Measurements from ENCODE around the gene INPP5K. TPM values are rescaled to one million over a fixed set of nuclear protein-coding genes. Genes with fewer than 3 reads are reported as not detected.

INPP5K gene
- total RNA-seq, 1 donor from 2014 or later = 50.7 TPM

DNA sequence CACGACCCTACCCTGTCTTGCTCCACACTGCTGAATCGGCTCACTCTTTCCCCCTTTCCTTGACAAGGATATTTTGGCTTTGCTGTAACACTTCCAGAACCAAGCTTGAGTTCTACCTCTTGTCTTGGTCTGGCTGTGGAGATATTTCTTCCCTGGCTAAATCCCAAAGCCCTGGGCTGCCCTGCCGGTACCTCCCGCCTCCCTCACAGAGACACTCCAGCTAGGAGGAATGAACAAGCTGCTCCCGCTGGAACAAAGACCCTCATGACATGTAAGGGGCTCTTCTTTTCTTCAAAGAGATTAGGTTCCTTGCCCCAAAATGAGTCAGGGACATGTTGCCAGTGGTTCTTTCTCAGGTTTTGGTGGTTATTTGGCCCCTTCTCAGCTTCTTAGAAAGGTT lies 10.8 kb downstream of the INPP5K start:
- DNase-seq = no peak

DNA sequence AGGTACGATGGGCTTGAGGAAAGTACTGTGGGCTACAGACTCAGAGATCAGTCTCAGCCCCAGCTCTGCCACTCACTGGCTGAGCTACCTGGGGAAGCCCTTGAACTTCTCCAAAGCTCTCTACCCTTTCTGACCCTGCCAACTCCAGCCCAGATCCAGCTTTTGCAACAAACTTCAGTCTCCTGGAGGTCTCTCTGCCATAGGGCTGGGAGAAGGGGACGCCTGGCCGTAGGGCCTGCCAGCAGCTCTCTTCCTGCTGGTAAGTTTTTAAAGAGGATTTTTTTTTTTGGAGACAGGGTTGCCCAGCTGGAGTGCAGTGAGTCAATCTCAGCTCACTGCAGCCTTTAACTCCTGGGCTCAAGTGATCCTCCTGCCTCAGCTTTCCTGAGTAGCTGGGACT lies 11.5 kb downstream of the INPP5K start:
- no peak for DNase-seq

DNA sequence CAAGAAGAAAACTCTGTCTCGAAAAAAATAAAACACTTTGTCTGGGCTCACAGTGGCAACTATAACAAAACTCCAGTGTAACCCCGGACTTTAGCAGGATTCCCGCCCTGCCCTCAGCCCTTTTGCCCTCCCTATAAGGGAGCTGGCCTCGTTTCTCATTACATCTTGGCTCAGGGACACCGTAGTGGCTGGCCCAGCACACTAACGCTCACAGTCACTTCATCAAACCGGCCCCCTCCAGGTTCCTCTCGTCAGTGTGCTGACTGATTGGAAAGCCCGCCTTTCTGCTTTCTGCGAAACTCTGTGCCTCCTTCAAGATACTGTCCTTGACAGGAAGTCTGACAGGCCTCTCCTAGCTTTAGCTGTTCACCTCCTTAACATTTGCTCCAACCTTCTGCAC lies 12.7 kb downstream of the INPP5K start:
- DNase-seq = no peak

DNA sequence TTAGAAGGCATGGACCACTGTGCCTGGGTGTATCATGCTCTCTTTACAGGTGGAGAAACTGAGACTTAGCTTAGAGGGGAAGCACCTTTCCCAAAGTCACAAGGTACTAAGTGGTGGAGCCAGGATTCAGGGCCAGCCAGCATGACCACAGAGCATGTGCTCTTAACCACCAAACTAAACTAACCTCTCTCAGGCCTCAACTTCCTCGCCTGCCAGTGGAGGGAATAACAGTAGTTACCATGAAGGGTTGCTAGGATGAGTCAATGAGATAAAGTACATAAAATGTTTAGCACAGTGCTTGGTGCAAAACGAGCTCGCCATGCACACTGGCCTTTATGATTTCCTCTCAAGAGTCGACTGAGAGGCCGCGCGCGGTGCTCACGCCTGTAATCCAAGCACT lies 17.5 kb downstream of the INPP5K start:
- DNase-seq = no peak

DNA sequence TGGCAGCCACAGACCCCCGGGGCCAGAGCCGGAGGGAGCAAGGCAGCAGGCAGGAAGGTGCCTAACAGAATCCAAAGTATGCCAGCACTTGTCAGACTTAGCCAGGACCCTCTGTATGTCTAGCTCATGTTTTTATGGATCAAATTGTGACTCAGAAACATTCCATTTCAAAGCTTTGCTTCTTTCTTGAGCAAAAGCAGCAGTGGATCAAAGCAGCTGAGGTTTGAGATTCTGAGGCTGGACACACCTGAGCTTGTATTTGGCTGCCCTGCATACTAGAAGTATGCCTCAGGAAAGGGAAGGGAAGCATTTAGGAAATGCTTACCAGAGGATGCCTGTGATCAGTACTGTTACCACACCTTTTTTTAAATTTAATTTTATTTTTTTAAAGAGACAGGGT lies 18.2 kb downstream of the INPP5K start:
- DNase-seq = no peak

DNA sequence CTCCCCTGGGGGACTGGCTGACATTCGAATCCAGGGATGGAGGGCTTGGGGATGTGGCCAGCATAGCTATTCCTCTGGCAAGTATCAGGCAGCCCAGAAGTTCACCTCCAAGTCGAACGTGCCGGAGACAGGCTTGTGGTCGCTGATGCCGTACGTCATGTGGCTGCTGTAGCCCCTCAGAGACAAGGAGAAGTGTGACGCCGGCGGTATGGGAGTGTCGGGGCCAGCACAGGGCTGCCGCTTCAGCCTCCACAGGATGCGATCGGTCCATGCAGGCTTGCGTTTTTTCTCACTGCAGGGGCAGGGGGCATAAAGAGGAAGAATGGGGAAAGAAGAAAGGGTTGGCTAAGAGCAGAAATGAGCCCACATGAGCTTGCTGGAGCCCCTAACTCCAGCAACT lies 18.6 kb downstream of the INPP5K start:
- no peak for DNase-seq

DNA sequence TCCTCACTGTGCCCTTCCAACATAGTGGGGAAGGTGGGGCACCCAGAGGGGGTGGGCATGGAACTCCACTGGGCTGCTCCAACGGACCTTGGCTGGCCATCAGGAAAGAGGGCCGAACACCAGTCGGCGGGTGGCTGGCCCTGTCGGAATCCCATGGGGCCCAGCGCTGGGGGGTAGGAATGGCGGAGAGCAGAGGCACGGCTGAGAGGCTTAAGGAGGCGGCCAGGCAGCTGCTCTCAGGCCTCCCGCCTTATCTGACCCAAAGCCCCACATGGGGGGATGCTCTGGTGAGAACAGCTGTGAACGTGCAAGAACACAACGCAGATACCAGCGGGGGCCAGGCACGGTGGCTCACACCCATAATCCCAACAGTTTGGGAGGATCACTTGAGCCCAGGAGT lies 19.5 kb downstream of the INPP5K start:
- peak; percentile 64 for DNase-seq

DNA sequence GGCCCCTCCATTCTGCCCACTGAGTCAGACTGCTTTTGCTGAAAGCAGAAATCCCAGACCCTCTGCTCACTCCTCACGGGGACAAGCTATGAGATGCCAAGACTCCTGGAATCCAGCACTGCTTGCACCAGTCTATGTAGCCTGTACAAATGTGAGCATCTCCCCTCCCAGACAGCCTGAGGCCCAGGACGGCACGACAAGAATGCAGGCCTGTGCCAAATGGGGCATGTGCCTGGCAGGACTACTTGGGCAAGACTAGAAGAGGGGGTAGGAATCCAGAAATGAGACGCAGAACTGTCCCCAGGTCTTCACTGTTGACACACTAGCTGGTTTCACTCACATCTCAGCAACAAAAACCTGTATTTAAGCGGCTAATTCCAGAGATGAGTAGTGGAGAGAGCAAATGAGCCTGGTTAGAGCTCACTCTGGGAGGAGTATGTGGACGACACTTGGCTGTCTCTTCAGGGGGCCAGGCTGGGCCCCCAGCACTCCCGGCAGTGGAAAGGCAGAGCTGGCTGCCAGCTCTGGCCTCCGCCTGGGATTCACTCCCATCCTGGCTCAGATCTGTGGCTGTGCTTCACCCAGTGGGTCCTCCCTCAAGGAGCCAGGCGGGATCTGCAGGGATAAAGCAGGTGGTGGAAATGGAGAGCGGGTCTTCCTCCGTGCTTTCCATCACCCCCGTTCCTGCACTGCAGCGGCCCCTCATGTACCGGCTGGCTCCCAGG lies 21.0 kb downstream of the INPP5K start:
- peak; percentile 82 for DNase-seq

DNA sequence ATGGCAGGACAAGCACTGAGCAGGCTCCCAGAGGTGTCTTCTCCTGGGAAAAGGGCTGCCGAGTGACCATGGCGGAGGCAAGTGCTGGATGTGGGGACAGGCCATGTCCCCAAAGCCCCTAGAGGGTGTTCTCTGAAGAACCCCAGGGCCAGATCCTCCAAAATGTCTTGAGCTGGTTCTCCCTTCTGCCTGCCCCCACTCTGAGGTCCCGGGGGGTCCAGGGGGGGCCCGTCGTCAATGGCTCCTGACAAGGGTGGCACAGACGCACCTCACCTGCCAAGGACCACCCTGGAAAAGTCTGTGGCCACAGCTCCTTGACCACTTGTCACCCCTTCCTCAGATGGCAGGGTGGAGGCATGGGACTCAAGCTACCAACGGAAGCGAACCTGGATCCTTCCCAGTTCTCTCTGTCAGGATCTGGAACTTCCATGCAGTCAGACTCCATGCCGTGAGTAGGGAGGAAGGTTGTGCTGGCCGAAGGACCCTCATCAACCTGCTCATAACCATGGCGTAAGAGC lies 21.6 kb downstream of the INPP5K start:
- DNase-seq = no peak

DNA sequence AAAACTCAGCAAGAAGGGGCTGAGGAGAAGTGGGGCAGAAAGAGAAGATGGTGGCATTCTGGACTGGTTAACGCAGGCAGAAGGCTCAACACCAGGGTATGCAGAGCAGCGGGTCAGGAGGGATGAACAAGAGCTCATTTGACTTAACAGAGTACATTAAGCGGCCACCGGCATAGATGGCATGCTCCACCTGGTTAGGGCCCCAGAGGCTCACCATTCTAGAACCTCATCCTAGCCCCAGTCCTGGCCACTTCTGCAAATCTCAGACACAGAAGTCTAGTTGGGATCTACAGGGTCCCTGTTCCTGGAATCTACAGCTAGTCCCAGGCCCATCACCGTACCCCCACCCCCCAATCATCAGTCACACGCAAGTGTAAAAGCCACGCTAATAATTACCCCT lies 22.2 kb downstream of the INPP5K start:
- DNase-seq = no peak

DNA sequence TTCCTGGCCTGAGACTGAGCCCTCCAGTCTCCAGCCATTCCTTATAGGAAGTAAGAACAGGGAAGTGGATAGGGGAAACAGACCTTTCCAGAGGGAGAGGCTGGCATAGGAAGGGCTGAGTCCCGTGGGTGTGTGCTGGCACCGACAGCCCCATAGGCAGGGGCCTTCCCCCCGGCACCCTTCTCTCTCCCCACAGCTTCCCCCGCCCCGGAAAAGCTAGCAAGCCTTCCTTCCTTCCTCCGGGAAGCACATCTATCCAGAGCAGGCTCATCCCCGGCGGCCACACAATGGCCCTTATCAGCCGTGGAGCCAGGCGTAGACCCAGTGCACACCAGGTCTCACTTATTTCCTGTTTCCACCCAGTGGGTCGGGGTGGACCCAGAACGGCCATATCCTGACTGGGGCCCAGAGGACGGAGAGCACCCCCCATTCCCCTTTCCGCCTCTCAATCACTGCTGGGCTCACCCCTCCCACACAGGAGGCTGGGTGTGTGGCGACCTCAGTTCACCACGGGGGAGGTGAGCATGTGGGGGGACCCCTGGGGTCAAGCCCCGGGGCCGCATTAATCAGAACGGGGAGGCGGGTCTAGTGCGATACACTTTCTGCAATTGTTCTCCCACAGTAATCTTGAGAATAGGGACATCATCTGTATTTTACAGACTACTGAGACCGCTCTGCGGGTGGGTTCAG lies 23.0 kb downstream of the INPP5K start:
- DNase-seq = no peak

DNA sequence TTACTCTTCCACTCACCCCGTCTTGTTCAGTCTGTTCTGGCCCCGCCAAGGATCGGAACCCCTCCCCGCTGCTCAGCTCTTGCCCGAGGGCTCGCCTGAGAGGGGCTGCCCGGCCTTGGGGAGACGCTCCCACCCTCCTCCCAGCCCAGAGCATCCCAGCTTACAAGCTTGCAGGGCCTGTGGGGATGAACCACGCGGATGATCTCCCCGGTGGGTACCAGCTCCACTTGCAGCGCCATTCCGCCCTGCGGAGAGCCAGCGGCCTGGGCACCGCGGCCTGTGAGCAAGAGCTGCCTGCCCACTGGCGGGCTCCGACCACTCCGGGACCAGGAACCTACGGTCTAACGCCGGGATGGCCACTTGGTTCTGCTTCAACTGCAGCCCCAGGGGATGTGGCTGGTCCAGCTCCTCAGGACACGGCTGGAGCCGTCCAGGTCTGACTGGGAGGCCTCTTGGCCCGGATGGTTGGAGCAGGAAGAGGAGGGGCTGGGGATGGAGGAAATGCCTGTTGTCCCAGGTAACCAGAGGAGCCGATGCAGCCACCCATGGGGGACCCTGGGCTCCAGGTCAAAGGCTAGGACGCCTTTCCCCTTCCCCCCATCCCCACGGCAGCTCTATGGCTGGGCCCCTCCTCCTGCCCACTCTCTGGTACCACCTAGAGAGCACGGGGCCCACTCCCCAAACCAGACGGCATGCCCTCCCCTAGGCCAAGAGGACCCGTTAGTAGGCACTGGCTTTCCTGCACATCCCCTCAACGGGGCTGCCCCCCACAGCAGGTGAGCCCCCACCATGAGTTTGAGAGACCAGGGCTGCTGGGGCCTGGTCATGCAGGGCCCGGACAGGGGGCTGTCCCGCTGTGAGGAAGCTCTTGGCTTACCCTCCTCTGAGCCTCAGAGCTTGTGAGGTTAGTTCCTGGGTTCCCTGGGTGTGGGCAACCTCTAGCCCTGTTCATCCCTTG lies 23.9 kb downstream of the INPP5K start, which contains the start of gene MYO1C:
MYO1C (minus strand) TSS at position 438 of the 958 bp plus-strand sequence; CDS start at position 239, 199 bp downstream.
- no peak for DNase-seq

DNA sequence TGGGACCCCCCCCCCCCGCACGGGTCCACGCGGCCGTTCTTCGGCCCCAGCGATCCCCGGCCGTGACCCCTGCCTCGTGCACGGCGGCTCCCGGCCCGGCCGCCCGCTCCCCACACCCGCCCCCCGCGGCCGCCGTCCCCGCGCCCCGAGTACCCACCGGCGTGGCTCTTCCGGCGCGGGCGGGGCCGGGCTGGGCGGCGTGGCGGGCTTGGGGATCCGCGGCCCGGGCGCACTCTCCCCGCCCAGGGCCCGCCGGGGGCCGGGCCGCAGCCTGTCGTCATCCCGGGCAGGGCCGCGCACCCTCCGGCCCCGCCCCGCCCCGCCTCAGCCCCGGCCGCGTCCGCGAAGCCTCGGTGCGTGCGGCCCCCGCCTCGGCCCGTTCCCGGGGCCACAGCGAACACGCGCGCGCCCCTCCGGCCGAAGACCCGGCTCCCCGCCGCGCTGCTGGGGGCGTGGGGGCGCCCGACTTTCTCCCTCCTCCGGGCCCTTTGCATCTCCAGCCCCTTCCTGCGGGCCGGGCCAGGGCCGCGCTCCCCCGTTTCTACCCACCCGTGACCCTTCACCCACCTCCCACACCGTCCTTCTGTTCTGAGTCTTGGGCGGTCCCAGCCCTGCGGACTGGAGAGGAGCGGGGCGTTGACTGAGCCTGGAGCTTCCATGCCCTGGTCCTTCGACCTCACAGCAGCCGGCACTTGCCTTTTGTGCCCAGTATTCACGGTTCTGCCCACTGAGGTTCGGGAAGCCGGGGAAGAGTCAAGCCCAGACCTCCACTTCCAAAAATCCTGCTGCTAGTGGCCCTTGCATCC lies 24.8 kb downstream of the INPP5K start:
- DNase-seq = peak; percentile 73

DNA sequence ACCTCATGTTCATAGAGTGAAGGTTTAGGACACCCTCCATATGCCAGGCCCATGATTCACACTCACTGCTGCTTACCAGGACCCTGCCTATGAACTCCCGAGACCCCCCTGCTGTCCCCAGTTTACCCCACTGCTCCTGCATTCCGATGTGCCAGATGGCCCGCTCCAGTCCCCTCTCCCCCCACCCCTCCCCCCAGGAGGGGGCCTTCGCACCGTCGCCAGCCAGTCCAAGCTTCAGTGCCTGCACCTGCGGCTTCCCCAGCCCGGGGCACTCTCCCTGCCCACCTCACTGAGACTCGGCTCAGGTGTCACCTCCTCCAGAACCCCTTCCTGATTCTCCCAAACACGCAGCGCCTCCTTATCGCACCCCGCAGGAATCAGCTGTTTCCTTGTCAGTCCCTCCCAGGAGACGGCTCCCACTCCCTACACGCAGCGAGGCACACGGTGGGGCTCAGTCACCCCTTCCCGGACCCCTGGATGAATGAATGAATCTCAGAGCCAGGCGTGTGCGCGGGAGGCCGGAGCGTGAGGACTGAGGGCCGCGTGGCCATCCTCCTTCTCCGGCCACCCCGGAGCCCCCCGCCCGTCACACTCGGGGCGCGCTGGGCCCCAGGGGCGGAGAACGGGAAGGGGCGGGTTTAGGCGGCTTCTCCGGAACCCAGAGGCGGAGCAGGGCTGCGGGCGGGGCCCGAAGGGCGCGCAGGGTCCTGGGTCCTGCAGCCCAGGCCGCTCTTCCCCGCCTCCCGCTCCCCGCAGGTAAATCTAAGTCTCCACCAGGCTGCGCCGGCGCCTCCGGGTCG lies 25.6 kb downstream of the INPP5K start:
- DNase-seq = peak; percentile 78

DNA sequence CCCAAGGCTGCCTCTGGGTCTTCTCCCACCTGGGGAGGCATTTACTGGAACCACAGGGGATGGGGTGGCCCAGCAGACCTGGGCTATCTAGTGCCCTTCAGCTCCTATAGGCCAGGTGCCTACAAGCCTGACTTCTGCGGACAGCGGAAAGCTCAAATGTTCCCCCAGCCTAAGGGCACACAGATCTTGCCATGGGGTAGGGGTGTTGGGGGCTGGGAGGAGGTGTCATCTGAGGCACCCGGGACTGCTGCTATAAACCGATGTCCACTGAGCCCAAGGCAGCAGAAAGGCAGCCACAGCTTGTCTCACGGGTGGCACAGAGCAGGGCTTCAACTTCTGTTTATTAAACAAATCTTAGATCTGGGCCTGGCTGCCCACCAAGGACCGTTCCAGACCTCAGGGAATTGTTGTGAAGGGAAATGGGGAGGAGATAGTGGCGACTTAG lies 27.6 kb downstream of the INPP5K start:
- DNase-seq = no peak

DNA sequence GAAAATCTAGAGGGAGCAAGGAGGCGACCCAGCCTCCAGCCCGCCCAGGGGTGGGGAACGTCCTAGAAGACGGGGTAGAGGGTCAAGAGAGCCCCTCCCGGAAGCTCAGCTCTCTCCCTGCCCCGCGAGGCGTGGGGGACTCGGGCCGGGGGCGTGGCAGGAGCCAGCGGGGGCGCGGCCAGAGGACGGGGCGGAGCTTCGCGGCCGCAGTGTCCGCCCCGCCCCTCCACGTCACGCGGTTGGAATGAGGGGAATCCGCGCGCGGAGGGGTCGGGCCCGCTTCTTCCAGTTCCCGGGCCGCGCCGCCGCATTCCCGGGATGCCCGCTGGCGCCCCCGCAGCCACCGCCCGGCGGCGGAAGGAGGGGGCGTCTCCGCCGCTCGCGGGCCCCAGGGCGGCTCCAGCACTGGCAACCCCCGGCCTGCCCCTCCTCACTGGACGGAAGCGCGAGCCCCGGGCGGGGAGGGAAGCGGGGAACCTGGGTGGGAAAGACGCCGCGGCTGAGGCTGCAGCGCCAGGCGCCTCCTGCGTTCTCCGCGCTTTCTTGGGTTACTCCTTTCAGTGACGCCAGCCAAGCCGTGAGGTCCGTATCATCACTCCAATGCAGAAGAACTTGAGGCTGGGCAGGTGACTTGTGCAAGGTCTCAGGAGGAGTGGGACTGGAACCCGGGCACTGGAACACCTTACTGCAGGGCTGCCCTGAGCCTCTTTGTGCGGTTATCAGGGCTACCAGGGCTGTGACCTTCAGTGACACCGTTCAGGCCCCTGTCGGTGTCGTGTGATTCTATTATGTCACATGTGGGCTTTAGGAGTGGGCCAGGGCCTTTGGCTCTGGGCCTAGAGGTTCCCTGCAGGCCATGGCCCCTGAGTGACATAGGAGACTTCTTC lies 28.2 kb downstream of the INPP5K start:
- peak; percentile 95 for DNase-seq

DNA sequence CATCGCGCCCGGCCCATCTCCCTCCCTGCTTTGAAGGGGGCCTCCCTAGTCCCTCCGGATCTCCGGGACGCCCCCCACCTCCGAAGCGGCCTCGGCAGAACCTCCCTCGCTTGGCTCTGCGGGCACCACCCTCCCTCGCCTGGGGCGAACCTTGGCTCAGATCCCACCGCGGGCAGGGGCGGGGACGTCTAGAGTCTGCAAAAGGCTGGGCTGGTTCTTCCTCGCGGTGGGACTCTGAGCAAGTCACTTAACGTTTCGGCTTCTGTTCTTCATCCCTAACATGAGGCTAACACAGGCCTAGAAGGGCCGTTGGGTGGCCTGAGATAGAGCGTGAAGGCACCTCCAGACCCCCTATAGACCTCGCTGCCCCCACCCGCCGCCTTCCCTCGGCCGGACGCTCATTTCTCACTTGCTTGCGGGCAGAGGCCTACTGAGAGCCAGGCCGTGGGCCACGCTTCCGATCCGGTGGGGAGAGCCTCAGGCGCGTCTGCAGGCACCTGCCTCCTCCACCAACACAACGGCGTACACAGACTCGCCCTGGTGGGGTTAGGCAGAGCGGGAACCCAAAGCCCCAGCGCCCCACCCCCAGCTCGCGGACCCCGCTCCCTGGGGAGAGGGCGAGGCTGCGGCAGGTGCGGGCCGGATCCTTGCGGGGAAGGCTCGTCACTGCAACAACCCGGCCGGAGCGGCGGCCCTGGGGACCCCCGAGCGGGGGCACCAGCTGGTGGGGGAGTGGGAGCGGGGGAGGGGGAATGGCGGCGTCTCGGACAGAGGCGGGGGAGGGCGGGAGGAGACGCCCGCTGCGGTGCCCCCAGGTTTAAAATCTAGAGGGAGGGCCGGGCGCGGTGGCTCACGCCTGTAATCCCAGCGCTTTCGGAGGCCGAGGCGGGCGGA lies 29.4 kb downstream of the INPP5K start:
- peak; percentile 88 for DNase-seq
